Measurements from ENCODE around the gene ARF6.

ARF6 gene

DNA sequence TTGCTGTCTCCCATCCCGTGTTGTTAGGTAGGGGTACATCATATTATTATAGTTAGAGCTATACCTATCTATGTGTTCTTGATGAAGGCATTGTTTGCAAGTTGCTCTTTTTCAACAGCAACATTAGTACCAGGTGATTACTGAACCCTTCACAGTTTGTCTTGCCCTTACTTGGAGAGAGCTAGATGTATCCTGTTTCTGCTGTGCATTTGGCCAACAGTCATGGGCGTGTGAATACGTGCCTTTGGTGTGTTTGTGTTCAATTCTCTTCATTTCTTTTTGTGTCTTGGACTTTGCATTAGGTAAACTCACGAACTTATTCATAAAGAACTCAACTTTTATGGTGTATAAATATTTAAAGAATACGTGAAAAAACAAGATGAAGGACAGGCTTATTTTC is 14.3 kb downstream of the ARF6 start:
- CTCF ChIA-PET = interaction anchor here (0.5 to 0.9 kb wide), 2 partner anchors 9 to 101 kb away, joined by 3 read pairs; no protein-coding TSS in a partner anchor

GRCh38 chr14:49908433-49908782 is 15.5 kb downstream of the ARF6 start:
- Histone ChIP-seq H3K4me1 (ENCODE audit: control insufficient read depth, insufficient read depth, low read length) (peaks cover 7% of the 10 kb centered on the region), H3K4me3 (ENCODE audit: low read depth, low read length) (no peak overlapping the region), H3K27ac (ENCODE audit: extremely low read depth, low read depth, low read length) (no peak overlapping the region), H3K36me3 (ENCODE audit: control insufficient read depth in 2 of 2, insufficient read depth in 1 of 2, low read length in 2 of 2) (no peaks in the 10 kb centered on the region), H3K9me3 (ENCODE audit: control insufficient read depth, insufficient read depth, low read depth, low read length) (no peaks in the 10 kb centered on the region)
- ChIA-PET POLR2A (no interaction called here), CTCF (no interaction called here)
- TF ChIP-seq GLI4 (tag by site-specific recombination; IDR thresholded peaks at IDR 0.05) = no peak
- no peak for TF ChIP-seq ZNF157 (tag by site-specific recombination; IDR thresholded peaks at IDR 0.05)
- no peak for TF ChIP-seq ZFHX2 (tag by site-specific recombination; conservative IDR thresholded peaks at IDR 0.05)
- TF ChIP-seq ZNF350 (tag by site-specific recombination; IDR thresholded peaks at IDR 0.05) = no peak
- no peak for TF ChIP-seq ZNF664 (tag by site-specific recombination; IDR thresholded peaks at IDR 0.05)
- TF ChIP-seq PBX3 (CRISPR knock-in tag; IDR thresholded peaks at IDR 0.05) = no peak
- no peak for TF ChIP-seq KLF10 (tag by site-specific recombination; IDR thresholded peaks at IDR 0.05)
- TF ChIP-seq ZNF747 (tag by site-specific recombination; IDR thresholded peaks at IDR 0.05) = no peak
- no peak for TF ChIP-seq YY1 (tag by site-specific recombination; IDR thresholded peaks at IDR 0.05)
- TF ChIP-seq ZNF140 (tag by site-specific recombination; IDR thresholded peaks at IDR 0.05) = no peak
- TF ChIP-seq RBAK (tag by site-specific recombination; IDR thresholded peaks at IDR 0.05) = no peak

More for the DNA sequence above, 14.3 kb downstream of the ARF6 start:
- POLR2A ChIA-PET = no interaction called here
- Histone ChIP-seq H3K4me3 (ENCODE audit: low read depth, low read length) (no peak overlapping the region), H3K36me3 (ENCODE audit: control insufficient read depth in 2 of 2, insufficient read depth in 1 of 2, low read length in 2 of 2) (no peaks in the 10 kb centered on the region), H3K9me3 (ENCODE audit: control insufficient read depth, insufficient read depth, low read depth, low read length) (no peaks in the 10 kb centered on the region), H3K4me1 (ENCODE audit: control insufficient read depth, insufficient read depth, low read length) (peaks cover 7% of the 10 kb centered on the region), H3K27ac (ENCODE audit: extremely low read depth, low read depth, low read length) (no peak overlapping the region)
- TF ChIP-seq, protein P1, sequence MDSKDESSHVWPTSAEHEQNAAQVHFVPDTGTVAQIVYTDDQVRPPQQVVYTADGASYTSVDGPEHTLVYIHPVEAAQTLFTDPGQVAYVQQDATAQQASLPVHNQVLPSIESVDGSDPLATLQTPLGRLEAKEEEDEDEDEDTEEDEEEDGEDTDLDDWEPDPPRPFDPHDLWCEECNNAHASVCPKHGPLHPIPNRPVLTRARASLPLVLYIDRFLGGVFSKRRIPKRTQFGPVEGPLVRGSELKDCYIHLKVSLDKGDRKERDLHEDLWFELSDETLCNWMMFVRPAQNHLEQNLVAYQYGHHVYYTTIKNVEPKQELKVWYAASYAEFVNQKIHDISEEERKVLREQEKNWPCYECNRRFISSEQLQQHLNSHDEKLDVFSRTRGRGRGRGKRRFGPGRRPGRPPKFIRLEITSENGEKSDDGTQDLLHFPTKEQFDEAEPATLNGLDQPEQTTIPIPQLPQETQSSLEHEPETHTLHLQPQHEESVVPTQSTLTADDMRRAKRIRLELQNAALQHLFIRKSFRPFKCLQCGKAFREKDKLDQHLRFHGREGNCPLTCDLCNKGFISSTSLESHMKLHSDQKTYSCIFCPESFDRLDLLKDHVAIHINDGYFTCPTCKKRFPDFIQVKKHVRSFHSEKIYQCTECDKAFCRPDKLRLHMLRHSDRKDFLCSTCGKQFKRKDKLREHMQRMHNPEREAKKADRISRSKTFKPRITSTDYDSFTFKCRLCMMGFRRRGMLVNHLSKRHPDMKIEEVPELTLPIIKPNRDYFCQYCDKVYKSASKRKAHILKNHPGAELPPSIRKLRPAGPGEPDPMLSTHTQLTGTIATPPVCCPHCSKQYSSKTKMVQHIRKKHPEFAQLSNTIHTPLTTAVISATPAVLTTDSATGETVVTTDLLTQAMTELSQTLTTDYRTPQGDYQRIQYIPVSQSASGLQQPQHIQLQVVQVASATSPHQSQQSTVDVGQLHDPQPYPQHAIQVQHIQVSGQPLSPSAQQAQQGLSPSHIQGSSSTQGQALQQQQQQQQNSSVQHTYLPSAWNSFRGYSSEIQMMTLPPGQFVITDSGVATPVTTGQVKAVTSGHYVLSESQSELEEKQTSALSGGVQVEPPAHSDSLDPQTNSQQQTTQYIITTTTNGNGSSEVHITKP (tag by site-specific recombination; IDR thresholded peaks at IDR 0.05) = peak; percentile 44
- TF ChIP-seq BCL11B (tag by site-specific recombination; IDR thresholded peaks at IDR 0.05; ENCODE audit: low read depth) = no peak
- TF ChIP-seq, protein P2, sequence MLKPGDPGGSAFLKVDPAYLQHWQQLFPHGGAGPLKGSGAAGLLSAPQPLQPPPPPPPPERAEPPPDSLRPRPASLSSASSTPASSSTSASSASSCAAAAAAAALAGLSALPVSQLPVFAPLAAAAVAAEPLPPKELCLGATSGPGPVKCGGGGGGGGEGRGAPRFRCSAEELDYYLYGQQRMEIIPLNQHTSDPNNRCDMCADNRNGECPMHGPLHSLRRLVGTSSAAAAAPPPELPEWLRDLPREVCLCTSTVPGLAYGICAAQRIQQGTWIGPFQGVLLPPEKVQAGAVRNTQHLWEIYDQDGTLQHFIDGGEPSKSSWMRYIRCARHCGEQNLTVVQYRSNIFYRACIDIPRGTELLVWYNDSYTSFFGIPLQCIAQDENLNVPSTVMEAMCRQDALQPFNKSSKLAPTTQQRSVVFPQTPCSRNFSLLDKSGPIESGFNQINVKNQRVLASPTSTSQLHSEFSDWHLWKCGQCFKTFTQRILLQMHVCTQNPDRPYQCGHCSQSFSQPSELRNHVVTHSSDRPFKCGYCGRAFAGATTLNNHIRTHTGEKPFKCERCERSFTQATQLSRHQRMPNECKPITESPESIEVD (tag by site-specific recombination; IDR thresholded peaks at IDR 0.05) = peak; percentile 19; the same call in 1 of the 2 replicates
- no peak for TF ChIP-seq ZNF280D (tag by site-specific recombination; IDR thresholded peaks at IDR 0.05)
- no peak for TF ChIP-seq ZNF114 (tag by site-specific recombination; IDR thresholded peaks at IDR 0.05)
